ENCODE measurements around the gene GAN. TPM values are rescaled to one million over a fixed set of nuclear protein-coding genes. Genes with fewer than 3 reads are reported as not detected.
A peak's percentile ranks its signal among the peaks of the same experiment; 100 is the strongest.

GAN gene
- 10 to 100 TPM in 1 of 2 experiments, 1 to 10 TPM in 1; 10.0 to 10.7 TPM for total RNA-seq

DNA sequence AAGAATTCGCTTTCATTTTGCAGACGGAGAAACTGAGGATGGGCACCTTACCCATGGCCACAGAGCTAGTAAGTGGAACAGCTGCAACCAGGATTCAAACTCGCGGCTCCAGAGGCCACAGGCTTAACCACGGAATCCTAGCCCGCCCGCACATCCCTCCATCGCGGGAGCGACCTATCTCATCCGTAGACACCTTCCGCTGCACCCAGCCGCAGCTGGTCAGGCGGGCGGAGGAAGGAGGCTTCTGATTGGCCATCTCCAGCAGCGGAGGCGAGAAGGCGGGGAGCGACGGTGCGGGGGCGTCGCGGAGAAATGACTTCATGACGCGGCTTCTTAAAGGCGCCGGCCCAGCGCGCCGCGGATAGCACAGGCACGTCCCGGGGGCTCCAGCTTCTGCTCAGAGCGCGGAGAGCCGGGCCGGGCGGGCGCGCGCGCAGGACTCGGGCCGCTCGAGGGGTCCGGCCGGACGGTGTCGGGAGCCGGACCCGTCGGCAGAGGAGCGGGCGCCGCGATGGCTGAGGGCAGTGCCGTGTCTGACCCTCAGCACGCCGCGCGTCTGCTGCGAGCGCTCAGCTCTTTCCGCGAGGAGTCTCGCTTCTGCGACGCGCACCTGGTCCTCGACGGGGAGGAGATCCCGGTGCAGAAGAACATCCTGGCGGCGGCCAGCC lies at the start of gene GAN:
Gene GAN (plus strand): TSS at position 360 of the 668 bp plus-strand sequence. CDS start 152 bp downstream, at position 512.
- Mint-ChIP-seq H3K27ac (peak within 1 kb of the TSS; percentile 86), H3K9me3 (no peaks in the 10 kb centered on the region), H3K36me3 (peaks cover 2% of the 10 kb centered on the region), H3K27me3 (no peaks in the 10 kb centered on the region), H3K4me1 (peaks cover 62% of the 10 kb centered on the region), H3K4me3 (peak within 1 kb of the TSS; percentile 97)
- peak; percentile 95 for DNase-seq

- DNase-seq, result no peak
- H3K27ac Mint-ChIP-seq, result no peak overlapping the region
- peaks cover 4% of the 10 kb centered on the region for H3K4me1 Mint-ChIP-seq
- H3K27me3 Mint-ChIP-seq, result peaks cover 5% of the 10 kb centered on the region
- H3K36me3 Mint-ChIP-seq, result no peaks in the 10 kb centered on the region
- no peaks in the 10 kb centered on the region for H3K9me3 Mint-ChIP-seq
- no peak overlapping the region for H3K4me3 Mint-ChIP-seq
These were observed 49.7 kb upstream of the GAN start for GRCh38 chr16:81265052-81265451.

DNA sequence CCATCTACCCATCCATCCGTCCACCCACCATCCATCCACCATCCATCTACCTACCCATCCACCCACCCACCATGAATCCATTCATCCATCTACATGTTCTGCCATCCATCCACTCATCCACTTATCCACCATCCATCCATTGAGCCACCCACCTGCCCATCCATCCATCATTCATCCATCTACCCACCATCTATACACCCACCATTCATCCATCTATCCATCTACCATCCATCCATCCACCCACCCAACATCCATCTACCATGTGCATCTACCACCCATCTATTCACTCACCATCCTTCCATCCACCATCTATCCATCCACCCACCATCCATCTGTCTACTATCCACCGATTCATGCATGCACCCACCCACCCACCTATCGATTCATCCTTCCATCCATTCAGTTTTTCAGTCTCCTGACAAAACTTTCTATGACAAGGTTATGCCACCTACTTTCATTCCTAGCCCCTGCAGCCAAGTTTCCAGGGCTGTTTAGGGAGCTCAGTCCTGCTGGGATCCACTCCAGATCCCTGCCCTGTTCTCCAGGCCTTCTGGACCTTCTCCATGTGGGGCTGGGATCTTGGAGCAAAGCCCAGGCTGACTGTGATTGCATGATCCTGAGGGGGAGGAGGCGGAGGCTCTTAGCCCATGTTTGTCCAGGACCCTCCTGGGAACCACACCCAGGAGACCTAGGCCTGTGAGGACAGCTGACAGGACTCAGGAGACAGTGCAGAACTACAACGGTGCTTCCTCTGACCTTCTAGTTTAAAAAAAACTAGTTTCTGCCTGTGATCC lies 48.9 kb upstream of the GAN start:
- peaks cover 3% of the 10 kb centered on the region for H3K27me3 Mint-ChIP-seq
- H3K36me3 Mint-ChIP-seq, result no peaks in the 10 kb centered on the region
- no peaks in the 10 kb centered on the region for H3K9me3 Mint-ChIP-seq
- peaks cover 4% of the 10 kb centered on the region for H3K4me1 Mint-ChIP-seq
- H3K4me3 Mint-ChIP-seq, result no peak overlapping the region
- no peak for DNase-seq
- H3K27ac Mint-ChIP-seq, result no peak overlapping the region

- H3K4me3 Mint-ChIP-seq, result no peak overlapping the region
- no peak overlapping the region for H3K27ac Mint-ChIP-seq
- H3K4me1 Mint-ChIP-seq, result peaks cover 4% of the 10 kb centered on the region
- DNase-seq, result peak; percentile 9
- no peaks in the 10 kb centered on the region for H3K9me3 Mint-ChIP-seq
- no peaks in the 10 kb centered on the region for H3K36me3 Mint-ChIP-seq
- H3K27me3 Mint-ChIP-seq, result no peaks in the 10 kb centered on the region
These were observed 48.1 kb upstream of the GAN start for GRCh38 chr16:81266680-81267095.

DNA sequence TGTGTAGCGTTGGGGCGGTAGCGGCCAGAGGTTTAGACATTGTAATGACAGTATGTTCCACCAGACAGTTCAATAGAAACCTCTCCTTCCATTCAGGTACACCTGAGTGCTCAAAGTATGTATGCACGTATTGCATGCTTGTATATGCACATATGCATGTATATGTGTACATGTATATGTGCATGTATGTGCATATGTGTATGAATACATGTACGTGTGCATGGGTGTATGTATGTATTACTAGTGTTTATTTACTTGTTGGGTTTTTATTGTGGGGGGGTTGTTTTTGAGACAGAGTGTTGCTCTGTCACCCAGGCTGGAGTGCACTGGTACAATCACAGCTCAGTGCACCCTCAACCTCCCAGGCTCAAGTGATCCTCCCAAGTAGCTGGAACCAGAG lies 46.3 kb upstream of the GAN start:
- H3K36me3 Mint-ChIP-seq, result no peaks in the 10 kb centered on the region
- no peaks in the 10 kb centered on the region for H3K9me3 Mint-ChIP-seq
- peaks cover 4% of the 10 kb centered on the region for H3K4me1 Mint-ChIP-seq
- no peak for DNase-seq
- H3K27ac Mint-ChIP-seq, result no peak overlapping the region
- peaks cover 2% of the 10 kb centered on the region for H3K27me3 Mint-ChIP-seq
- H3K4me3 Mint-ChIP-seq, result no peak overlapping the region

- H3K36me3 Mint-ChIP-seq, result no peaks in the 10 kb centered on the region
- H3K4me3 Mint-ChIP-seq, result no peak overlapping the region
- H3K4me1 Mint-ChIP-seq, result no peaks in the 10 kb centered on the region
- no peak overlapping the region for H3K27ac Mint-ChIP-seq
- H3K9me3 Mint-ChIP-seq, result no peaks in the 10 kb centered on the region
- no peak for DNase-seq
- H3K27me3 Mint-ChIP-seq, result peaks cover 3% of the 10 kb centered on the region
These were observed 41.4 kb upstream of the GAN start for GRCh38 chr16:81273223-81273950.

DNA sequence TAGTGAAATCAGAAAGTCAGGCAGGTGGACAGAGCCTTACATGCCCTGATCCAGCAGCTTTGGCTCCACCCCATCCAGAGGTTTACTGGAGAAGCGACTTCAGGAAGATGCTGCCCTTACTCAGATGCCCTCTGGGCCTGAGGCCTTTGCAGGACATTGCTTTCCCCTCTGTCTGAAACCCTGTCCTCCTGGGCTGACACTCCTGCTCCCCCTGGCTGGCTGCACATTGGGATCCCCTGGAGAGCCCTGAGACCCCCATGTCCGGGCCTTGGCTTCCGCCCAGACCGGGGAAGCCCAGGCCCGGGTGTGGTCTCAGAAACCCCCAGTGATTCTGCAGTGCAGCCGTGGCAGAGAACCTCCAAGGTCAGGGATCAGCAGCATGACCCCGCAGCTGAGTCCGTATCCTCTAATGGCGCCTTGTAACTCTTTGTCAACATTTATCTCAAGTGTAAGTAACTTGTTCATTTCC lies 39.7 kb upstream of the GAN start:
- Mint-ChIP-seq H3K9me3 (no peaks in the 10 kb centered on the region), H3K36me3 (no peaks in the 10 kb centered on the region), H3K4me3 (no peak overlapping the region), H3K4me1 (no peaks in the 10 kb centered on the region), H3K27ac (no peak overlapping the region), H3K27me3 (peaks cover 3% of the 10 kb centered on the region)
- DNase-seq, result no peak

DNA sequence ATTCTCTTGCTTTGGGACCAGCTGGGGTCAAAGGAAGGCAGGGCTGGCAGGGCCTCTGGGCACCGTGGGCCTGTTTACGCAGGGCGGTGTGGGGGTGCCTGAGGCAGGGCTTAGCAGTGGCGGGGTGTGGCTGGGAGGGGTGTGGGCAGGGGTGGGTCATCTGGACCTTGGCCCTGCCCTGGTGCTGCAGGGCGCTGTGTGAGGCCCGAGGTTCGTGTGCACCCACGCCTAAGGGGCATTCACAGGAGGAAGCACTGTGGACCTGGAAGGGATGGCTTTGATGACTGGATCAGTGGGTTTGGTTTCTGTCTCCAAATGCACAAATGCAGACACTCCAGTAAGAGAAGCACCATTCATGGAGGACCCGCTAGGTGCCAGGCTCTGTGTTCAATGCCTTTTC lies 39.0 kb upstream of the GAN start:
- Mint-ChIP-seq H3K27ac (no peak overlapping the region), H3K27me3 (peaks cover 3% of the 10 kb centered on the region), H3K4me3 (no peak overlapping the region), H3K4me1 (no peaks in the 10 kb centered on the region), H3K9me3 (no peaks in the 10 kb centered on the region), H3K36me3 (no peaks in the 10 kb centered on the region)
- no peak for DNase-seq

DNA sequence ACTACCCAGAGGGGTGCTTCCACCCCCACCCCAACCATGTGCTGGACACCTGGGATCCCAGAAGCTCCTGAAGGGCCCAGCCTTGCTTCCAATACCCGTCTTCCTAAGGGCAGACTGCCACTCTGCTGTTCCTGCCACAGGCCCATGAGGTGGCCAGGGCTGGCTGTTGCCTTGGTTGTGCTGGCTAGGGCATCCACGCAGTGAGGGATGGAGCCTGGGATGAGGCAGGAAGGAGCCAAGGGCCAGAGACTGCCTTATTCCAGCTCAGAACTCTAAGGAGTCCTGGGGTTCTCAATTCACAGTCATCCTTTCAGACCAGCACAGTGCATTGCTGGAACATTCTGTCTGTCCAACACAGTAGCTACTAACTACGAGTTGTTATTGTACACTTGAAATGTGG lies 38.4 kb upstream of the GAN start:
- Mint-ChIP-seq H3K4me3 (no peak overlapping the region), H3K4me1 (no peaks in the 10 kb centered on the region), H3K36me3 (no peaks in the 10 kb centered on the region), H3K27me3 (peaks cover 3% of the 10 kb centered on the region), H3K9me3 (no peaks in the 10 kb centered on the region), H3K27ac (no peak overlapping the region)
- DNase-seq, result no peak

DNA sequence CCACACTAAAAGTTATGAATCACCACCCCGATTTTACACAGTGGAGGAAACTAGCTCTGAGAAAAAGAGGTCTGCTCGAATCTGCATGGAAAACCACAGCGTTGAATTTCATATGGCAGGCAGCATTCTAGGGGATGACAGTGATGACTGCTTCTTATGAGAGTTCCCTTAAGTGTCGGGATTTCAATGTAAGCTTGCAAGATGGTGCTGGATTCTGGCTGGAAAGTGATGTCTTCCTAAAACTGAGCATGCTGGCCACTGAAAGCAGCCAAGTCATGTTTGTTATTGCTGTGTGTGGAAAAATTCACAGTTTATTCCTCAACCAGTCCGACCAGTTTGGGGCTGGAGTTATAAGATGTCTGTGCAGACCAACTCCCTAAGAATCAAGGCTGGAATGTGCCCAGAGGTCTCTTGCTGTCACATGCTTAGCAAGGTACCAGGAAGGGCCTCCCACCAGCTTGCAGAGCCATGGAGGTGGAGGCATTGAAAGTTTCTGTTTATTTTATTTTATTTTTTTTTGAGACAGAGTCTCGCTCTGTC lies 37.2 kb upstream of the GAN start:
- DNase-seq, result no peak
- Mint-ChIP-seq H3K9me3 (no peaks in the 10 kb centered on the region), H3K4me3 (no peak overlapping the region), H3K4me1 (no peaks in the 10 kb centered on the region), H3K36me3 (no peaks in the 10 kb centered on the region), H3K27me3 (peaks cover 3% of the 10 kb centered on the region), H3K27ac (no peak overlapping the region)

GRCh38 chr16:81278526-81278925 lies 36.2 kb upstream of the GAN start:
- H3K27me3 Mint-ChIP-seq, result peaks cover under 1% of the 10 kb centered on the region
- no peak overlapping the region for H3K27ac Mint-ChIP-seq
- no peaks in the 10 kb centered on the region for H3K9me3 Mint-ChIP-seq
- no peaks in the 10 kb centered on the region for H3K36me3 Mint-ChIP-seq
- no peaks in the 10 kb centered on the region for H3K4me1 Mint-ChIP-seq
- no peak for DNase-seq
- no peak overlapping the region for H3K4me3 Mint-ChIP-seq

- Mint-ChIP-seq H3K36me3 (no peaks in the 10 kb centered on the region), H3K9me3 (no peaks in the 10 kb centered on the region), H3K27me3 (no peaks in the 10 kb centered on the region), H3K27ac (no peak overlapping the region), H3K4me3 (no peak overlapping the region), H3K4me1 (no peaks in the 10 kb centered on the region)
- DNase-seq, result no peak
These were observed 35.4 kb upstream of the GAN start for GRCh38 chr16:81279392-81279791.

DNA sequence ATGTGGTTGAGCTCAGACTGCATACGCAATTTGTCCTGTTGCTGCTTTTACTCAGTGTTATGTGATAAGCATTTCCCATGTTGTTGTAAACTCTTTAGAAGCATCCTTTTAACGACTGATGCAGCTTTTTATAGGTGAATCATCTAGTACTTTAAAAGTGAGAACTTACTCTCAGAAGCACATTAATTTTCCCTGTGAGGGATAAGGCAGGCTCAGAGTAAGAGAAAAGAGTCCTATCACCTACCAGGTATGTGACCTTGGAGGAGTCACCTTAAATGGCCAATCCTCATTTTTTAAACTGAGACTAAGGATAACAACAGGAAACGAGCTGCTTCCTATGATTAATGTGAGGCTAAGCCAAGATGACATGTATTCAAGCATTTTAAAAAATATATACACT lies 34.4 kb upstream of the GAN start:
- Mint-ChIP-seq H3K4me3 (no peak overlapping the region), H3K27ac (no peak overlapping the region), H3K27me3 (no peaks in the 10 kb centered on the region), H3K9me3 (no peaks in the 10 kb centered on the region), H3K4me1 (no peaks in the 10 kb centered on the region), H3K36me3 (no peaks in the 10 kb centered on the region)
- no peak for DNase-seq

DNA sequence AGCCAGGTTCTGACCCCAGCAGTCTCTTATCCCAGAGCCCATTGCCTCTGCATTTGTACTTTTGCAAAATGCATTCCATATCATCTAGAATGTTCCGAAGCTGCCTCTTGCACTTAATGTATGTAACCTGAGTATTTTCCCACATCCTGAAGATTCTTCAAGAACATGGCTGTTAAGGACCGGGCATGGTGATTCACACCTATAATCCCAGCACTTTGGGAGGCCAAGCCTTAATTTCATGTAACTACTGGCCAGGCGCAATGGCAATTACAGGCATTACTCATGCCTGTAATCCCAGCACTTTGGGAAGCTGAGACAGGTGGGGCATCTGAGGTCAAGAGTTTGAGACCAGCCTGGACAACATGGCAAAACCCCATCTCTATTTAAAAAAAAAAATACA lies 31.7 kb upstream of the GAN start:
- H3K4me3 Mint-ChIP-seq, result no peak overlapping the region
- no peaks in the 10 kb centered on the region for H3K9me3 Mint-ChIP-seq
- no peaks in the 10 kb centered on the region for H3K36me3 Mint-ChIP-seq
- peaks cover 4% of the 10 kb centered on the region for H3K27me3 Mint-ChIP-seq
- no peak for DNase-seq
- H3K4me1 Mint-ChIP-seq, result no peaks in the 10 kb centered on the region
- H3K27ac Mint-ChIP-seq, result no peak overlapping the region

GRCh38 chr16:81284995-81285600 lies 29.7 kb upstream of the GAN start:
- H3K27ac Mint-ChIP-seq, result no peak overlapping the region
- no peak for DNase-seq
- H3K4me1 Mint-ChIP-seq, result no peaks in the 10 kb centered on the region
- peaks cover 7% of the 10 kb centered on the region for H3K27me3 Mint-ChIP-seq
- H3K36me3 Mint-ChIP-seq, result no peaks in the 10 kb centered on the region
- no peaks in the 10 kb centered on the region for H3K9me3 Mint-ChIP-seq
- H3K4me3 Mint-ChIP-seq, result no peak overlapping the region
